ENCODE data around the gene KIAA0753.

GRCh38 chr17:6639014-6639585 lies 1.4 kb downstream of the KIAA0753 start:
- TF ChIP-seq SUZ12 (IDR thresholded peaks at IDR 0.05) (no peak), FOXA1 (IDR thresholded peaks at IDR 0.05) (no peak), SP1 (IDR thresholded peaks at IDR 0.05) (no peak), BHLHE40 (IDR thresholded peaks at IDR 0.05; ENCODE audit: borderline replicate concordance) (no peak), PKNOX1 (IDR thresholded peaks at IDR 0.05) (no peak), FOXM1 (IDR thresholded peaks at IDR 0.05; ENCODE audit: borderline replicate concordance) (no peak), ZNF384 (IDR thresholded peaks at IDR 0.05) (no peak), ARNT (IDR thresholded peaks at IDR 0.05) (no peak)
